Measurements from ENCODE around the gene LRRC72. TPM values are rescaled to one million over a fixed set of nuclear protein-coding genes. Genes with fewer than 3 reads are reported as not detected.

LRRC72 gene
- total and polyA plus RNA-seq, 9 of the 15 experiments (the other 6 are each of a cell fraction or from before 2014, with no cell fraction given), result 0.10 TPM; not detected in 8

DNA sequence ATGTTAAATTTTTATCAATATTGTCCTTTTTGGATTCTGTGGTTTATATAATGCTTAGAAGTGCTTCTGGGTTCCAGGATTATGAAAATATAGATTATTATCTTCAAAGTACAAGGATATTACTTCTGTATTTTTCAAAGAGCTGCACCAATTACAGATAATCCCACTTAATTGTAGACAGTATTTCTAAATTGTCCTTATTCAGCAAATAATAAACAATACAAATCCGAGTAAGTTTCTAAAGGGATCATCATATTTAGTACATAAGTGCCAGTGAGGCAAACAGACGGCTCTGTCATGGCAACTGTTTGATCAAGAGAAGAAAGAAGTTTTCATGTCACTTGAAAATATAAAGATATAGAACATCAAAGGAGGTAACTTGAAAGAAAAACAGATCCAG lies 99.8 kb downstream of the LRRC72 start (continued):
- no peak for TF ChIP-seq E2F6 (IDR thresholded peaks at IDR 0.05; ENCODE audit: borderline replicate concordance in 1 of 2, extremely low read depth in 1 of 2, insufficient read depth in 1 of 2, insufficient read length in 1 of 2, low read depth in 1 of 2, low read length in 1 of 2, poor library complexity in 1 of 2, severe bottlenecking in 1 of 2)
- TF ChIP-seq RFX1 (IDR thresholded peaks at IDR 0.05), result no peak
- no peak for TF ChIP-seq SMC3 (conservative IDR thresholded peaks at IDR 0.05; ENCODE audit: insufficient read depth, low read depth, low read length)
- TF ChIP-seq FIP1L1 (IDR thresholded peaks at IDR 0.05; ENCODE audit: low read depth, low read length, poor library complexity, severe bottlenecking), result no peak
- no peak for TF ChIP-seq RBFOX2 (IDR thresholded peaks at IDR 0.05; ENCODE audit: low read depth, low read length)
- no peak for TF ChIP-seq NFE2L1 (tag; IDR thresholded peaks at IDR 0.05; ENCODE audit: borderline replicate concordance, low read depth)

GRCh38 chr7:16627236-16627635 lies 100.6 kb downstream of the LRRC72 start:
- Histone ChIP-seq H3K4me3 (no peak overlapping the region), H3K9ac (ENCODE audit: insufficient read depth in 1 of 2, low read depth in 2 of 2, low read length in 2 of 2) (no peak overlapping the region), H3K27ac (ENCODE audit: extremely low read depth, low read depth, low read length) (no peak overlapping the region), H3K36me3 (ENCODE audit: control insufficient read depth, insufficient read depth, low read length) (peaks cover 51% of the 10 kb centered on the region), H4K20me1 (replicated peaks; ENCODE audit: control insufficient read depth, insufficient read depth, low read length) (no peaks in the 10 kb centered on the region), H2AFZ (ENCODE audit: low read depth, low read length) (no peak overlapping the region), H3K79me2 (ENCODE audit: control insufficient read depth, insufficient read depth, low read length) (peaks cover 4% of the 10 kb centered on the region; the same call in 2 of the 3 replicates), H3K9me1 (ENCODE audit: control insufficient read depth, insufficient read depth, low read length) (no peaks in the 10 kb centered on the region), H3K9me3 (replicated peaks; ENCODE audit: control insufficient read depth, insufficient read depth, low read depth, low read length) (no peaks in the 10 kb centered on the region), H3K4me2 (ENCODE audit: insufficient read depth, low read length) (no peak overlapping the region), H3K27me3 (ENCODE audit: control insufficient read depth in 2 of 2, insufficient read depth in 2 of 2, low read length in 2 of 2) (no peaks in the 10 kb centered on the region), H3K4me1 (replicated peaks in 1 of 2; ENCODE audit: control insufficient read depth in 2 of 2, insufficient read depth in 2 of 2, low read length in 2 of 2) (no peaks in the 10 kb centered on the region)
- intact Hi-C loops (cut with micrococcal nuclease) (no loop called here), in situ Hi-C loops (cut with MboI) (no loop called here)
- CTCF ChIA-PET (ENCODE audit: low intra/inter-chr PET ratio), result no interaction called here
- BruUV-seq (replicated peaks), result no TSS peak
- ATAC-seq (no peak), DNase-seq (ENCODE audit: extremely low read depth in 1 of 4, low spot score in 3 of 4) (no peak), FAIRE-seq (no peak)
- WGBS (ENCODE audit: insufficient coverage, low coverage, missing lambda C conversion rate), result 95% methylated on average over 2 of the region's 2 CpGs
- POLR2A ChIA-PET, result no interaction called here
- TF ChIP-seq MBD2 (IDR thresholded peaks at IDR 0.05; ENCODE audit: borderline replicate concordance, low read depth), result no peak
- TF ChIP-seq, protein P1, sequence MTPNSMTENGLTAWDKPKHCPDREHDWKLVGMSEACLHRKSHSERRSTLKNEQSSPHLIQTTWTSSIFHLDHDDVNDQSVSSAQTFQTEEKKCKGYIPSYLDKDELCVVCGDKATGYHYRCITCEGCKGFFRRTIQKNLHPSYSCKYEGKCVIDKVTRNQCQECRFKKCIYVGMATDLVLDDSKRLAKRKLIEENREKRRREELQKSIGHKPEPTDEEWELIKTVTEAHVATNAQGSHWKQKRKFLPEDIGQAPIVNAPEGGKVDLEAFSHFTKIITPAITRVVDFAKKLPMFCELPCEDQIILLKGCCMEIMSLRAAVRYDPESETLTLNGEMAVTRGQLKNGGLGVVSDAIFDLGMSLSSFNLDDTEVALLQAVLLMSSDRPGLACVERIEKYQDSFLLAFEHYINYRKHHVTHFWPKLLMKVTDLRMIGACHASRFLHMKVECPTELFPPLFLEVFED (CRISPR knock-in tag; conservative IDR thresholded peaks at IDR 0.05), result no peak
- TF ChIP-seq TAF7 (tag; IDR thresholded peaks at IDR 0.05), result no peak
- TF ChIP-seq DACH1 (IDR thresholded peaks at IDR 0.05; ENCODE audit: partially characterized antibody), result no peak
- no peak for TF ChIP-seq SMAD3 (CRISPR knock-in tag; conservative IDR thresholded peaks at IDR 0.05)
- TF ChIP-seq ERF (CRISPR knock-in tag; IDR thresholded peaks at IDR 0.05), result no peak
- TF ChIP-seq NR2F6 (CRISPR knock-in tag; IDR thresholded peaks at IDR 0.05), result no peak
- no peak for TF ChIP-seq KLF16 (IDR thresholded peaks at IDR 0.05)
- TF ChIP-seq ZBTB2 (IDR thresholded peaks at IDR 0.05), result no peak
